ENCODE results near the gene RACK1.
"Not testable (repeated sequence)": the region's sequence is repeated elsewhere in the genome, so short reads cannot be mapped to it uniquely, and the experiment has no call there.

The RACK1 gene

GRCh38 chr5:181233088-181233800 lies 10.5 kb downstream of the RACK1 start:
- DNase-seq = no peak

- DNase-seq = no peak
These were observed 11.1 kb downstream of the RACK1 start for GRCh38 chr5:181232593-181232992.

- DNase-seq = no peak
These were observed 12.3 kb downstream of the RACK1 start for GRCh38 chr5:181231432-181231831.

- no peak for DNase-seq
These were observed 13.2 kb downstream of the RACK1 start for GRCh38 chr5:181230551-181230950.

GRCh38 chr5:181229996-181230395 lies 13.7 kb downstream of the RACK1 start:
- no peak for DNase-seq

GRCh38 chr5:181224390-181225229 lies 19.1 kb downstream of the RACK1 start:
- DNase-seq = no peak

GRCh38 chr5:181223729-181224389 lies 19.8 kb downstream of the RACK1 start:
- no peak for DNase-seq

- DNase-seq = no peak
These were observed 20.5 kb downstream of the RACK1 start, which contains the start of gene TRIM41 for GRCh38 chr5:181223058-181223728. TSS of gene TRIM41 (plus strand) at chr5:181223281. CDS start at chr5:181224000, 719 bp downstream.

- DNase-seq = no peak
These were observed 21.1 kb downstream of the RACK1 start for GRCh38 chr5:181222630-181223057.

GRCh38 chr5:181221792-181222629 lies 21.7 kb downstream of the RACK1 start:
- DNase-seq = no peak

- DNase-seq = no peak
These were observed 22.5 kb downstream of the RACK1 start for GRCh38 chr5:181221105-181221791.

- no peak for DNase-seq
These were observed 23.6 kb downstream of the RACK1 start for GRCh38 chr5:181220178-181220515.

GRCh38 chr5:181219262-181220177 lies 24.2 kb downstream of the RACK1 start:
- no peak for DNase-seq

GRCh38 chr5:181218795-181219124 lies 24.9 kb downstream of the RACK1 start:
- DNase-seq = no peak

GRCh38 chr5:181217803-181218062 lies 26.0 kb downstream of the RACK1 start:
- DNase-seq = no peak

- DNase-seq = no peak
These were observed 26.4 kb downstream of the RACK1 start for GRCh38 chr5:181217111-181217802.

- no peak for DNase-seq
These were observed 27.4 kb downstream of the RACK1 start for GRCh38 chr5:181215997-181216989.

GRCh38 chr5:181214249-181214648 lies 29.5 kb downstream of the RACK1 start:
- not testable (repeated sequence) for DNase-seq

- no peak for DNase-seq
These were observed 30.8 kb downstream of the RACK1 start for GRCh38 chr5:181212934-181213333.

Measured in NCI-H1694 treated with DMSO at 0.1 percent for 48 hours (cell line).